ENCODE measurements around the gene RAD51B. TPM values are rescaled to one million over a fixed set of nuclear protein-coding genes. Genes with fewer than 3 reads are reported as not detected.

Gene RAD51B
- total and polyA plus RNA-seq, 2 experiments from 2014 or later = 11.7 to 17.8 TPM

DNA sequence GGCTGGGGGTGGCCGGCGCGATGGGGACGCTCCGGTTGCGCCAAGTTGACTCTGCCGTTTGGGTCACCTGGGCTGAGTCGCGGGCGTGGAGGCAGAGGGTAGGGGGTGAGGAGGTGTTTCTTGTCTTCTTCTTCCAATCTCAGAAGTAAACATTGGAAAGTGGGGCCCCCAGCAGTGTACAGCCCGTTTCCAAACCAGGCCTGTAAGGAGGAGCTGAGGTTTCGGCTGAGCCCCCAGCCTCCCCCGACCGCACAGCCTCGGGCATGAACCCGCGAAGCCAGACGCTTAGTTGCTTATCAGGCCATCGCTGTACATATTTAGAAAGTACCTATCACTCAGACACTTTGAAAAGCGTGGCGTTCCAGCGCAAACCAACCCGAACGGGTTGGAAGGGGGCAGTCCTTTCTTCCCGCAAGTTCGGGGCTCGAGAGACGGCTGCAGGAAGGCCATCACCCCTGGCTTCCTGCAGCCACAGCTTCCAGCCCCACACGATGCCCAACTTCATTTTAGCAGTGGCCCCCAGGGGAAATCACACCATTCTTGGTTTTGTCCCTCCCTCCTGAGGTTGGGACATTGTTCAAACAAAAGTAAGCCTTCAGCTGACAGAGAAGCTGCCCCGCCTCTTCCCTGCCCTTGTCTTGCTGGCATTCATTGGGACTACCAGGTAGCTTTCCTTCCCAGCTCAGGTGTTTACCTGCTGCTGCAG is 809.2 kb downstream of the RAD51B start:
- DNase-seq (ENCODE audit: low read depth in 1 of 2, low spot score in 1 of 2) = no peak
- no peak overlapping the region for H3K4me3 ChIP-seq
- no peaks in the 10 kb centered on the region for H3K27me3 ChIP-seq
- TF ChIP-seq, protein P1, sequence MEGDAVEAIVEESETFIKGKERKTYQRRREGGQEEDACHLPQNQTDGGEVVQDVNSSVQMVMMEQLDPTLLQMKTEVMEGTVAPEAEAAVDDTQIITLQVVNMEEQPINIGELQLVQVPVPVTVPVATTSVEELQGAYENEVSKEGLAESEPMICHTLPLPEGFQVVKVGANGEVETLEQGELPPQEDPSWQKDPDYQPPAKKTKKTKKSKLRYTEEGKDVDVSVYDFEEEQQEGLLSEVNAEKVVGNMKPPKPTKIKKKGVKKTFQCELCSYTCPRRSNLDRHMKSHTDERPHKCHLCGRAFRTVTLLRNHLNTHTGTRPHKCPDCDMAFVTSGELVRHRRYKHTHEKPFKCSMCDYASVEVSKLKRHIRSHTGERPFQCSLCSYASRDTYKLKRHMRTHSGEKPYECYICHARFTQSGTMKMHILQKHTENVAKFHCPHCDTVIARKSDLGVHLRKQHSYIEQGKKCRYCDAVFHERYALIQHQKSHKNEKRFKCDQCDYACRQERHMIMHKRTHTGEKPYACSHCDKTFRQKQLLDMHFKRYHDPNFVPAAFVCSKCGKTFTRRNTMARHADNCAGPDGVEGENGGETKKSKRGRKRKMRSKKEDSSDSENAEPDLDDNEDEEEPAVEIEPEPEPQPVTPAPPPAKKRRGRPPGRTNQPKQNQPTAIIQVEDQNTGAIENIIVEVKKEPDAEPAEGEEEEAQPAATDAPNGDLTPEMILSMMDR (IDR thresholded peaks at IDR 0.05; ENCODE audit: low read depth, low read length) = no peak
- H3K9me3 ChIP-seq (ENCODE audit: low read depth) = no peaks in the 10 kb centered on the region
- H3K27ac ChIP-seq = peak overlapping the region; percentile 12
- H3K36me3 ChIP-seq = no peaks in the 10 kb centered on the region
- peaks cover 42% of the 10 kb centered on the region for H3K4me1 ChIP-seq (ENCODE audit: low read depth)

DNA sequence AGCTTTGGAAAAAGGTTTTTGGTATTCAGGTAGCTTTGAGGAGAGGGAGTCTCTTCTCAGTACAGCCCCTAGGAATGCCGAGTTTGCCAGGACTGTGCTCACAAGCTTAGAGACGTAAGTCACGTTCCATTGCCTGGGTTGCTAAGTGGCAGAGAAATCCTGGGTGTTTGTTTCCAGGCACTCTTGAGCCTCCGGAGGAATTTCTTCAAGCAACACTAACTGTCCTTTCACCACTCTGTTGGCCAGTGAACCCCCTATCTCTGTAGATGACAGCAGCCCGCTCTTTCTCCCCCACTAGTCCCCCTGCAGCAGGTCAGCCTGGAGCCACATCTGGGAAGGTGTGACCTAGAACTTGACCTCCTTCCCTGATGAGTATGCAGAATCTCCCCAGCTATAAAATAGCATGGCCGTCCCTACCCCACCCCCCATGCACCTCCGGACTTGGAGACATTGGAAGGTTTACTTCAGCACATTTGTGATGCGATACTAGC is 810.5 kb downstream of the RAD51B start:
- peak in 1 of 2 donors; percentile 66 for DNase-seq (ENCODE audit: low read depth in 1 of 2, low spot score in 1 of 2)
- Histone ChIP-seq H3K4me1 (ENCODE audit: low read depth) (peaks cover 55% of the 10 kb centered on the region), H3K27me3 (no peaks in the 10 kb centered on the region), H3K9me3 (ENCODE audit: low read depth) (no peaks in the 10 kb centered on the region), H3K4me3 (no peak overlapping the region), H3K27ac (peak overlapping the region; percentile 86), H3K36me3 (no peaks in the 10 kb centered on the region)
- TF ChIP-seq, protein P1 (IDR thresholded peaks at IDR 0.05; ENCODE audit: low read depth, low read length) = no peak

DNA sequence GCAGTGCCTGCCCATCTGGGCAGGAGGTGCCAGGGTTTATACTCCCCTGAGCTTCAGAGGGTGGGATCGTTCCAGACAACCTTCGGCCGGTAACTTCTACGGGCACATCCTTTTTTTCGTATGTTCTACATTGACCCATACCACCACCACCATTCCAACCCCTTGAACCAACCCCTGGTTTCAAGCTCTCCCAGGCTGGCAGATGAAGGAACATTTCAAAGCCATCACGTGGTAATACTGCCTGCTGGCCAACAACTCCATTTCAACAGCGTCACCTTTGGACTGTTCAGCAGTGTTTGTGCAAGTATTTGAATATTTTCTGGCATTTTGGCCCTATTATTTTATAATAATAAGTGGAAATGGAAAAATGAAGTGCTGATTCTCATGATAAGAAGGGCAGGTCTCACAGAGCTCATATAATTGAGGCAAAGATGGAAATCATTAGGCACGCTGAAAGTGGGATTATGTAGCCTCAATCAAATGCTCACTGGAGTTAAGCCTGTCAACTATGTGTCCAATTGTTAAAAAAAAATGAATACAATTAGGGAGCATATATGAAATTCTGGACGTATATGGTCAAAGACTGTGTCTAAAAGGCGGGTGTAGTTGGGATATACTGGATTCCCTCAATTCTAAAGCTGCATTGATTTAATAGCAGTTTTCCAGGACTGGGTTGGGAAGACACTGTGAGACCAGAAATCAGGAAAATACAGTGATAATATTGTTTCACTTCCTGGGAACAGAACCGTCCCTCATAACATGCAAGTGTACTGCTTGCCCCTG is 811.2 kb downstream of the RAD51B start:
- Histone ChIP-seq H3K27ac (peak overlapping the region; percentile 86), H3K4me1 (ENCODE audit: low read depth) (peaks cover 62% of the 10 kb centered on the region), H3K9me3 (ENCODE audit: low read depth) (no peaks in the 10 kb centered on the region), H3K4me3 (no peak overlapping the region), H3K27me3 (no peaks in the 10 kb centered on the region), H3K36me3 (no peaks in the 10 kb centered on the region)
- TF ChIP-seq, protein P1 (IDR thresholded peaks at IDR 0.05; ENCODE audit: low read depth, low read length) = no peak
- DNase-seq (ENCODE audit: low read depth in 1 of 2, low spot score in 1 of 2) = no peak

DNA sequence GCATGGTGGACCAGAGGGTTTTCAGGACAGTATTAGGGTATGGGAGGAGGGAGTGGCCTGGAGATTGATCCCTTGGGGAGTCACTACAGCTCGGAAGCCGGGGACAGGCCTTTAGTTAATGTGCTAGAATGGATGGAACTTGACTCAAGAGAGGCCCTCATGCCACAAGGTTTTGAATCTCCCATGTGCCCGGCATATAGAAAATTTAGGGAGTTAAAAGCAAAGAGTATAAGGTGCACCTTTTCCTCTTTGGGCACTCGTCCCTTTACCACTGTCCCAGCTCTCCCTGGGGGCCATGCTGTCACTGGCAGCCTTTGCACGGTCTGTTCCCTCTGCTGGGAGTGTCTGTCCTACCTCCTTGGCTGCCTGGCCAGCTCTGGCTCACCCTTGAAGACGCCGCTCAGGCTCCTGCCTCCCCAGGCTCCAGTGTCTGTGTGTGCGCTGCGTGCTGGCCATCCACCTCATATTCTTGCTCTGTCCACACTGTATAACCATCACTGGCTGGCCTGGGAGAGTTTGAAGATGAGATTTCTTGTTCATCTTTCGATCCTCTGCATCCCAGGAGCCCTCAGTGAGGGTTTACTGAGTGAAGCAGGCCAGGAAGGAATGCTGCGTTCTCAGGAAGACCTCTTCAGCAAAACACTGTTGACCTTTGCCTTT is 811.9 kb downstream of the RAD51B start:
- peaks cover 65% of the 10 kb centered on the region for H3K4me1 ChIP-seq (ENCODE audit: low read depth)
- H3K27me3 ChIP-seq = no peaks in the 10 kb centered on the region
- H3K9me3 ChIP-seq (ENCODE audit: low read depth) = no peaks in the 10 kb centered on the region
- no peaks in the 10 kb centered on the region for H3K36me3 ChIP-seq
- H3K4me3 ChIP-seq = no peak overlapping the region
- no peak overlapping the region for H3K27ac ChIP-seq
- TF ChIP-seq, protein P1 (IDR thresholded peaks at IDR 0.05; ENCODE audit: low read depth, low read length) = no peak
- DNase-seq (ENCODE audit: low read depth in 1 of 2, low spot score in 1 of 2) = no peak

DNA sequence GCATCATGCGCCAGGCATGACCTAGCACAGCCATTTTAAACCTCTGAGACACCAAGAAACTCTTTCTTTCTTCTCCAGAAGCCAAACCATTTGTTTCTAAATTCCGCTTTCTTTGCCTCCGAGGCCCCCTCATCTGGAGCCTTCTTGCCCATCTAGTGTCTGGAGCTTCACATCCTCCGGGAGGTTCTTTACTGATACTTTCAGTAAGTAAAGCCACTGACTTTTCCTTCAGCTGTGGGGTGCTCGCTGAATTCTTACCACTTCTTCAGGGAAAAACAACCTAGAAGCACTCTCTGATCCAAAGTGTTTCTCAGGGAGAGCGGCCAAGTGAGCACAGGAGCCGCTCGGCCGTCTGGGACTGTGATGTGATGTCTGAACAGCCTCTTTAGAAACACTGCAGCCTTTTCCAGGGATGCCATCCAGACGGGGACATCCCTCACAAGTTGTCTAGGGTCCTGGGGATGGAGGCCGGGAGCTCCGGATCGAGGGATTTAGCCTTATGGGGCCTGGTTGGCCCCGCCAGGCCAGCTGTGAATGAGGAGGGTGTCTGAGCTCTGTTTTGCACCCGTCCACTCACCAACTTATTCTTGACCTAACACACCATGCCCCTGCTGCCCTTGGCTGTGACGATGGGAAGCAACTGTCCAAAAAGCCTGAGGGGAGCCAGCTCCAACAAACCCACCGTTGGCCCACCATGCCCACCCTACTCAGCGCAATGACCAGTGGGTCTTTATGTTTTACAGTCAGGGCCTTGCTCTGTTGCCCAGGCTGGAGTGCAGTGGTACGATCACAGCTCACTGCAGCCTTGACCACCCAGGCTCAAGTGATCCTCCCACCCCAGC is 812.7 kb downstream of the RAD51B start:
- DNase-seq (ENCODE audit: low read depth in 1 of 2, low spot score in 1 of 2) = no peak
- TF ChIP-seq, protein P1 (IDR thresholded peaks at IDR 0.05; ENCODE audit: low read depth, low read length) = no peak
- H3K9me3 ChIP-seq (ENCODE audit: low read depth) = no peaks in the 10 kb centered on the region
- H3K27ac ChIP-seq = no peak overlapping the region
- H3K27me3 ChIP-seq = no peaks in the 10 kb centered on the region
- H3K4me1 ChIP-seq (ENCODE audit: low read depth) = peaks cover 62% of the 10 kb centered on the region
- no peak overlapping the region for H3K4me3 ChIP-seq
- no peaks in the 10 kb centered on the region for H3K36me3 ChIP-seq
